ENCODE results near the gene SSTR5.
A peak's percentile ranks its signal among the peaks of the same experiment; 100 is the strongest.
"Not testable (repeated sequence)": the region's sequence is repeated elsewhere in the genome, so short reads cannot be mapped to it uniquely, and the experiment has no call there.

Gene SSTR5

GRCh38 chr16:1076801-1077576, 4.4 kb downstream of the SSTR5 start:
- DNase-seq: no peak

- no peak for DNase-seq
Measured at GRCh38 chr16:1077877-1078578, 5.5 kb downstream of the SSTR5 start.

- DNase-seq: peak; percentile 51
Measured at GRCh38 chr16:1078579-1079021, 6.1 kb downstream of the SSTR5 start.

GRCh38 chr16:1079341-1079740, 6.8 kb downstream of the SSTR5 start:
- no peak for DNase-seq

GRCh38 chr16:1079786-1080525, 7.4 kb downstream of the SSTR5 start:
- DNase-seq: no peak

GRCh38 chr16:1080801-1081733, 8.5 kb downstream of the SSTR5 start:
- DNase-seq: no peak

GRCh38 chr16:1081734-1082265, 9.3 kb downstream of the SSTR5 start:
- DNase-seq: no peak

- no peak for DNase-seq
Measured at GRCh38 chr16:1082266-1082951, 9.9 kb downstream of the SSTR5 start.

- DNase-seq: no peak
Measured at GRCh38 chr16:1082952-1083675, 10.6 kb downstream of the SSTR5 start.

- no peak for DNase-seq
Measured at GRCh38 chr16:1084971-1085370, 12.4 kb downstream of the SSTR5 start.

- not testable (repeated sequence) for DNase-seq
Measured at GRCh38 chr16:1086443-1086842, 13.9 kb downstream of the SSTR5 start.

GRCh38 chr16:1088295-1089170, 16.0 kb downstream of the SSTR5 start:
- peak; percentile 4 for DNase-seq

GRCh38 chr16:1089439-1089821, 16.9 kb downstream of the SSTR5 start:
- no peak for DNase-seq

- no peak for DNase-seq
Measured at GRCh38 chr16:1089822-1090619, 17.5 kb downstream of the SSTR5 start.

- DNase-seq: no peak
Measured at GRCh38 chr16:1090620-1091587, 18.4 kb downstream of the SSTR5 start.

GRCh38 chr16:1091992-1092552, 19.5 kb downstream of the SSTR5 start:
- no peak for DNase-seq

- DNase-seq: not testable (repeated sequence)
Measured at GRCh38 chr16:1092685-1093283, 20.2 kb downstream of the SSTR5 start.

All from NCI-H1105 treated with DMSO at 0.1 percent for 48 hours (cell line).